GM18502 (cell line): ENCODE data around the gene CC2D2B.
"Not testable (repeated sequence)": the region's sequence is repeated elsewhere in the genome, so short reads cannot be mapped to it uniquely, and the experiment has no call there.

Source experiments
- ATAC-seq: cut with Tn5 transposase; IDR thresholded peaks from one replicate; pipeline ENCODE4 v1.9.1; 2021; ENCODE audit warnings: mild to moderate bottlenecking; ENCODE audit not compliant: unreplicated experiment, poor library complexity

The CC2D2B gene

DNA sequence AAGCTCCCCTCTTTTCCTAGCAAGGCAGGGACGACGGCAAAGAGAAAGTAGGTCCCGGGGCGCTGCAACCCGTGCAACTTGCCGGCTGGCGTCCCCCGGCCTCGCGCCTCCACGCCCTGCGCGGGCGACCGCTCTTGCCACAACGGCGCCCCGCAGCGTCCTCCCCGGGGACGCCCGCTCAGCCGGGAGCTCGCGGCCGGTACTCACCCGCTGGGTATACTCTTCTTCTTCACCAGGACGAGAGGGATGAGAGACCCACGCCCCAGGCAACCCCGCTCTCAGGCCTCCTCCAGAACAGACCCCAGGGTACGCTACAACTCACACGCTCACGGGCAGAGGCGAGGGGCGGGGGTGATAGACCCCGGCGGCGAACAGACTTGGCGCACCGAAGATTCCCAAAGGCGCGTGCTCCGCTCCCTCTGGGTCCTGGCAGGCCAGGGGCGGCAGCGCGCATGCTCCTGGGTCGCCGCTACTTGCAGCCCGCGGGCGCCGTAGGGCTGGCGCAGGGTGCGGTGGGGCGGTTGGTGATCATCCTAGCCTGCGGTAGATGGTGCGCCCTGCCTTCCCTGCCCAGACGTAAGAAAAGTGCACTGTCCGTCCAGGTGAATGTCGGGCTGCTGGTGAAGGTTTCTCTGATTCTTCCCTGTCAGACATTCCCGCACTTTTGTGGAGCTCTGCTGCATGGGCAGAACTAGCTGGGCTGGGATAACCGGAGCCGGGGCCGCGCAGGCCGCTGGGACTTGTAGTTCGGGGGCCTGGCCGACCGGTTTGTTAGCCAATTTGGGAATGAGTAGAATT, at the start of gene CC2D2B:
TSS of gene CC2D2B (plus strand) at position 520 of the 798 bp plus-strand sequence. CDS start 3,349 bp downstream, outside the sequence.
- peak; percentile 93 for ATAC-seq

GRCh38 chr10:95860166-95860940, 47.4 kb upstream of the CC2D2B start:
- ATAC-seq: no peak

DNA sequence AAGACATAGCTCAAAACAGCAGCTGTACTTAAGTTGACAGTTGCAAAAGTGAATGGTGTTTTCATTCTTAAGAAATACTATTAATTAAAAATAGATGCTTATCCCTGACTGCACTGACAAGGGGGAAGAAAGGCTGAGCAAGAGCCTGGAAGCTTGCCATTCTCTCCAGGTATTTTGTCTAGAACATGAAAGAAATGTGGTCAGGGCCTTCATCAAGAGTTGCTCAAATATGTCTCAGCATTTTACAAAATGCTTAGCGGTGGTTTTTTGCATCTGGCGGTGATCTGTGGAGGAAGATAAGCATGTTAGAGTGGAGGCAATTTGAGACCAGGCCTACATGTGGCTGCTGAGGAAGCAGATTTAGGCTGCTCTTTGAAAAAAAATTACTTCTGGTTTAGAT, 46.4 kb upstream of the CC2D2B start:
- ATAC-seq: no peak

DNA sequence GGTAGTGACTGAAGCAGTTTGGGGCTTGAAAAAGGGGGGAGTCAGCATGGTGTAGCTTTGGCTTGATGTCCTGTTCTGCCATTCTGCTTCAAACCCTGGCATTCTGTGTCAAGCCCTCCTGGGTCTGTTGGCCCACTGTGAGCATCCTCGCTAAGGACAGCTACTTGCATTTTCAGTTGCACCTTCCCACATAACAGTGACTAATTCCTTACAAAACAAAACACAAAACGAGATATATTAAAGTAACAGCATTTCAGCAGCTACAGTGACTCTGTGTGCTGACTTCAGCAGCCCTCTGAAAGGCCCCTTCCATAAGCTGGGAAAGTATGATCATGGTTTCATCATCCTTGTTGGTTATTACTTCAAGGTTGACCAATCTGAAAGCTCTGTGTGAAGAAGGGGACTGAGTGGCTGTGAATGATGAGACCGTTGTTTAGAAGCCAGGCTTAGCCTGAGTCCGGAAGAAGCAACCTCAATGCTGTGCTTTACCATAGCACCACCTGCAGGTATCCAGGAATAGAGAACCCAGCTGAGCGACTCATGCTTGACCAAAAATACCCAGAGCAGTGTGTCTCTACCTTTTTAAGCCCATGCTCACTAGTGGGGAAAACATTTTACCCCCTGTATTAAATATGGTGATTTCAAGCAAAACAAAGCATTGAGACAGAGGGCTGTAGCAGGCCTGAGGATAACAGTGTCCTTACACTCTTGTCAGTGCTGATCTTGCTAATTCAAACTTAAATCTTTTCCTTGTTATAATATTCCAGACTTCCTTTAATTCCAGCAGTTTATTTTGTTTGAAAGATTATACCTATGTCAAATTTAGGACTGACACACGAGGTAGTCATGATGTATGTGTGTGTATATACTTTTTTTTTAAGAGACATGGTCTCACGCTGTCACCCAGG, 42.6 kb upstream of the CC2D2B start:
- peak; percentile 84 for ATAC-seq

DNA sequence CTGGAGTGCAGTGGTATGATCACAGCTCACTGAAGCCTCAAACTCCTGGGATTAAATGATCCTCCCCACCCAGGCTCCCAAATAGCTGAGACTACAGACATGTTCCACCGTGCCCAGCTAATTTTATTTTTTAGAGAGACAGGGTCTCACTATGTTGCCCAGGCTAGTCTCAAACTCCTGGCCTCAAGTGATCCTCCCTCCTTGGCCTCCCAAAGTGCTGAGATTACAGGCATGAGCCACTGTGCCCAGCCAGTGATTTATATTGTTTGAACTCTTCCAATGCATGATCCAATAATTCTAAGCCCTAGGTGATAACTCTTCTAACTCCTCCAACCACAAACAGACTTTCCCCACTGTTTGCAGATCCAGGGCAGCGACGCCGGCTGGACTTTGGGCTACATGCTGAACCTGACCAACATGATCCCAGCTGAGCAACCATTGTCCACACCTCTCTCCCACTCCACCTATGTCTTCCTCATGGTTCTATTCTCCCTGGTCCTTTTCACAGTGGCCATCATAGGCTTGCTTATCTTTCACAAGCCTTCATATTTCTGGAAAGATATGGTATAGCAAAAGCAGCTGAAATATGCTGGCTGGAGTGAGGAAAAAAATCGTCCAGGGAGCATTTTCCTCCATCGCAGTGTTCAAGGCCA, 41.8 kb upstream of the CC2D2B start:
- no peak for ATAC-seq

DNA sequence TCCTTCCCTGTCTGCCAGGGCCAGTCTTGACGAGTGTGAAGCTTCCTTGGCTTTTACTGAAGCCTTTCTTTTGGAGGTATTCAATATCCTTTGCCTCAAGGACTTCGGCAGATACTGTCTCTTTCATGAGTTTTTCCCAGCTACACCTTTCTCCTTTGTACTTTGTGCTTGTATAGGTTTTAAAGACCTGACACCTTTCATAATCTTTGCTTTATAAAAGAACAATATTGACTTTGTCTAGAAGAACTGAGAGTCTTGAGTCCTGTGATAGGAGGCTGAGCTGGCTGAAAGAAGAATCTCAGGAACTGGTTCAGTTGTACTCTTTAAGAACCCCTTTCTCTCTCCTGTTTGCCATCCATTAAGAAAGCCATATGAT, 41.3 kb upstream of the CC2D2B start:
- no peak for ATAC-seq

DNA sequence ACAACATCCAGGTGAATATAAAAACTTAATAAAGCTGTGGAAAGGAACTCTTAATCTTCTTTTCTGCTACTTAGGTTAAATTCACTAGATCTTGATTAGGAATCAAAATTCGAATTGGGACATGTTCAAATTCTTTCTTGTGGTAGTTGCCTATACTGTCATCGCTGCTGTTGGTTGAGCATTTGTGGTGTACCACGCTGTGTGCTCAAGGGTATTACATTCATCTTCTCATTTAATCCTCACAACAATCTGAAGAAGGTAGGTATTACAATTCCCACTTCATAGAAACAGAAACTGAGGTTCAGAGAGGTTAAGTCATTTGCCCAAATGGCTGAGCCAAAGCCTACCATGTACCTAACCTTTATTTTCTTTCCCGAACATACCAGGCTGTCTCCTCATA, 39.9 kb upstream of the CC2D2B start:
- no peak for ATAC-seq

- ATAC-seq: no peak
Observed at GRCh38 chr10:95872158-95872711, 35.5 kb upstream of the CC2D2B start.

- ATAC-seq: no peak
Observed at GRCh38 chr10:95873139-95873538, 34.6 kb upstream of the CC2D2B start.

DNA sequence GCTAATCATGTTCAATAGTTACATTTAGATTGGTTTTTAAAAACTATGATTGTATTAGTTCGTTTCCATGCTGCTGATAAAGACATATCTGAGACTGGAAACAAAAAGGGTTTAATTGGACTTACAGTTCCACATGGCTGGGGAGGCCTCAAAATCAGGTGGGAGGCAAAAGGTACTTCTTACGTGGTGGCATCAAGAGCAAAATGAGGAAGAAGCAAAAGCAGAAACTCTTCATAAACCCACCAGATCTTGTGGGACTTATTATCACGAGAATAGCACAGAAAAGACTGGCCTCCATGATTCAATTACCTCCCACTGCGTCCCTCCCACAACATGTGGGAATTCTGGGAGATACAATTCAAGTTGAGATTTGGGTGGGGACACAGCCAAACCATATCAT, 34.1 kb upstream of the CC2D2B start:
- no peak for ATAC-seq

- not testable (repeated sequence) for ATAC-seq
Observed at GRCh38 chr10:95874783-95875182, 33.0 kb upstream of the CC2D2B start.

DNA sequence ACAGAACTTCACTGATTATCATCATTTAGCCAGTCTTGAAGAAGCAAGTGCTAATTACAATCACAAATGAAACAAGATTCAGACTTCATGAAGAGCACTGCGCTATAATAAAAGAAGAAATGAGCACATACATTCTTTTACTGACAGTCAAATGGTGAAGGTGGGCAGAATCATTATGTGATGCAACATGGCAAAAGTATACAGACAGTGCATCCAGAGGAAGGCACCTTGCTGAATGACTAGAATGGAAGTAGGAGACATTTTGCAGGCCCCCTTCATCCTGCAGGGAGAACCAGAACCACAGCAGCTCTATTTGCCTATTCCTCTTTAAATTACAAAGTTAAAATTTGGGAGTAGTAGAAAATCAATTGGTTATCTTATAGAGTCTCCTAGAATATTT, 31.0 kb upstream of the CC2D2B start:
- no peak for ATAC-seq

- peak; percentile 60 for ATAC-seq
Observed at GRCh38 chr10:95877881-95878280, 29.9 kb upstream of the CC2D2B start.

- no peak for ATAC-seq
Observed at GRCh38 chr10:95880704-95881103, 27.1 kb upstream of the CC2D2B start.

DNA sequence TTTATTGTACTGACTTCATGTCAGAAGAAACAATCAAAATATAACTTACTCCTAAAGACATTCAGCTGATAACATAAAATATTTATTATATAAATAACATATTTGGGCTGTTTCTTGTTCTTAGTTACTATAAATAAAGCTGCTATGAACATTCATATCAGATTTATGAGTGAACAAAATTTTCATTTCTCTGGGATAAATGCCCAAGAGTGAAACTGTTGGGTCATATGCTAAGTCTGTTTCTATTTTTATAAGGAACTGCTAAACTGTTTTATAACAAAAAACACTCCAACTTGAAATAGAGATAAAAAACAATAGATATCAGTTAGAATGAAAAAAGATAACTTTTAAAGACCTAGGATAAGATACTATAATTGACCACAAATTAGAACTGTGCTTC, 26.5 kb upstream of the CC2D2B start:
- no peak for ATAC-seq

- ATAC-seq: no peak
Observed at GRCh38 chr10:95889830-95890229, 17.9 kb upstream of the CC2D2B start.

GRCh38 chr10:95896071-95896850, 11.5 kb upstream of the CC2D2B start:
- ATAC-seq: no peak

DNA sequence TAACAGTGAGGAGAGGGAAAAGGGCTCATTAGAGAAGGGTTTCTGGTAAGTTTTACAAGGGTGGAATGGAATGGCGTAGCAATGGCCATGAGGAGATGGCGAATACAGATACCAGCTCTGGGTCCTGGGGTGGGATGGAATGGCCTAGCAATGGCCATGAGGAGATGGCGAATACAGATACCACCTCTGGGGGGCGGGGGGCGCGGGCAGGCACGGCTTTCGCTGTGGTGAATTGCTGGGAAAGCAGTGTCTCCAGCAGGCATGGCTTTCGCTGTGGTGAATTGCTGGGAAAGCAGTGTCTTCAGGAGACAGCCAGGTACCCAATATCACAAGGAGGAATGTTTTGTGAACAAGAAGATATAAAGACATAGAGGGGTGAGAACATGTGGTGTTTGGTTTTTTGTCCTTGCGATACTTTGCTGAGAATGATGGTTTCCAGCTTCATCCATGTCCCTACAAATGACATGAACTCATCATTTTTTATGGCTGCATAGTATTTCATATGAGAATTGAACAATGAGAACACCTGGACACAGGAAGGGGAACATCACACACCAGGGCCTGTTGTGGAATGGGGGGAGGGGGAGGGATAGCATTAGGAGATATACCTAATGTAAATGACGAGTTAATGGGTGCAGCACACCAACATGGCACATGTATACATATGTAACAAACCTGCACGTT, 1.7 kb upstream of the CC2D2B start:
- not testable (repeated sequence) for ATAC-seq
